Measurements from ENCODE around the gene AP3S2.
"Not testable (repeated sequence)": the region's sequence is repeated elsewhere in the genome, so short reads cannot be mapped to it uniquely, and the experiment has no call there.

The AP3S2 gene

DNA sequence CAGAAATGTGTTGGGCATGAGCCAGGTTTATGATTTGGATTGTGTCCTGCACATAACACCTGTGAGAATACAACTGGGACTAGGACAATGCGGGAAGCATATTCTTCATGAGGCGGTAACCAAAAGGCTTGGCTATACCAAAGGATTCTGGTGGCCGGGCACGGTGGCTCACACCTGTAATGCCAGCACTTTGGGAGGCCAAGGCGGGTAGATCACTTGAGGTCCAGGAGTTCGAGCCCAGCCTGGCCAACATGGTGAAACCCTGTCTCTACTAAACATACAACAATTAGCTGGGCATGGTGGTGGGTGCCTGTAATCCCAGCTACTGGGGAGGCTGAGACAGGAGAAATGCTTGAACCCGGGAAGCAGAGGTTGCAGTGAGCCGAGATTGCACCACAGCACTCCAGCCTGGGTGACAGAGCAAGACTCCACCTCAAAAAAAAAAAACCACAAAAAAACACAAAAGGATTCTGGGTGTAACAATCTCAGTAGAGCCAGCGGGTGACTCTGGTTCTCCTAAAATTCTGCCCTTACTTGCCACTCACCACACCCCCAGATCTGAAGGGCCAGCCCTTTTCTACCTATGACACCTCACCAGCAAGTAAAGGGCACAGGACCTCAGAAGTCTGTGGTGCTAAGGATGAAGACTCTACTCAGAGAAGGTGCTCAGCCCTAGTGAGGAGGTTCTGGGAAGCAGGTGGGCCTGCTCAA, 59.2 kb downstream of the AP3S2 start:
- not testable (repeated sequence) for DNase-seq (ENCODE audit: low read depth in 2 of 2)

GRCh38 chr15:89833966-89834365, 59.8 kb downstream of the AP3S2 start:
- DNase-seq (ENCODE audit: low read depth in 2 of 2): no peak

- DNase-seq (ENCODE audit: low read depth in 2 of 2): no peak
These were observed 63.2 kb downstream of the AP3S2 start for GRCh38 chr15:89830639-89831038.

GRCh38 chr15:89829616-89830440, 64.0 kb downstream of the AP3S2 start:
- no peak for DNase-seq (ENCODE audit: low read depth in 2 of 2)

- no peak for DNase-seq (ENCODE audit: low read depth in 2 of 2)
These were observed 64.6 kb downstream of the AP3S2 start for GRCh38 chr15:89829161-89829560.

DNA sequence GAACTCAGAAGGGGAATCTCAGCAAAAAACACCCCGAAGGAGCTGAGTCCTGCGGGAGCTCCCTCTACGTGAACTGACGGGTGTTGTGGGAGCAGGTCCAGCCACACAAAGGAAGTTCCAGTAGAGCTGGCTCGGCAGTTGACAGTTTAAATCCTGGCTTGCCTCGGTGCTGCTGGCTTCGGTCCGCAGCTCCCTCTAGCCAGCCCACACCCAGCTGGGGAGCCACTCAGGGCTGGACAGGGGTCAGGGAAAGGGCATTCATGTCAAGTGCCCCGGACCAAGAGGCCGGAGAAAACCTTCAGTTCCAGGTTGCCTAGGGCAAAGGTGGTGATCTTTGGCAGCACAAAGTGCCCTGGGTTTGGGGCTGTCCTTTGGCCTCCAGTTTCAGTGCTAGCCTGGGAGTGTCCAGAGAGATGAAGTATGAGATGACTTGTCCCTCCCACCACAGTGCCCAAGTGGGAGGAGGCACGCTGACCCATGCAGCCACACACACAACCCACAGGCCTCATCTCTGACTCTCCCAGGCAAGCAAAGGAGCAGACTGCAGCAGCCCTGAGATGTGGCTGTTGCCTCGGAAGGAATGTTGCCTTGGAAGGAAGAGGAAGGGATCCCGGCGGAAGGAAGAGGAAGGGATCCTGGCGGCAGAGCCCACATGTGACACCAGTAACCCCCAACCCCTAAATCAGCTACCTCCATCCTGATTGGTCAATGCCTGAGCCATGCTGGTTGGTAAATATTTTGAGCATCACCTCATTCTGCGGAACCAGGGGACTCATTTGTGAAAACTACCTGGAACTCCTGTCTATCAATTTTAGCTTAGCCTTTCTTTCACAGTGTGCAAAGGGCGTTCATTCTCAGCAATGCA, 65.3 kb downstream of the AP3S2 start:
- DNase-seq (ENCODE audit: low read depth in 2 of 2): no peak

- DNase-seq (ENCODE audit: low read depth in 2 of 2): no peak
These were observed 66.0 kb downstream of the AP3S2 start for GRCh38 chr15:89827829-89828228.

DNA sequence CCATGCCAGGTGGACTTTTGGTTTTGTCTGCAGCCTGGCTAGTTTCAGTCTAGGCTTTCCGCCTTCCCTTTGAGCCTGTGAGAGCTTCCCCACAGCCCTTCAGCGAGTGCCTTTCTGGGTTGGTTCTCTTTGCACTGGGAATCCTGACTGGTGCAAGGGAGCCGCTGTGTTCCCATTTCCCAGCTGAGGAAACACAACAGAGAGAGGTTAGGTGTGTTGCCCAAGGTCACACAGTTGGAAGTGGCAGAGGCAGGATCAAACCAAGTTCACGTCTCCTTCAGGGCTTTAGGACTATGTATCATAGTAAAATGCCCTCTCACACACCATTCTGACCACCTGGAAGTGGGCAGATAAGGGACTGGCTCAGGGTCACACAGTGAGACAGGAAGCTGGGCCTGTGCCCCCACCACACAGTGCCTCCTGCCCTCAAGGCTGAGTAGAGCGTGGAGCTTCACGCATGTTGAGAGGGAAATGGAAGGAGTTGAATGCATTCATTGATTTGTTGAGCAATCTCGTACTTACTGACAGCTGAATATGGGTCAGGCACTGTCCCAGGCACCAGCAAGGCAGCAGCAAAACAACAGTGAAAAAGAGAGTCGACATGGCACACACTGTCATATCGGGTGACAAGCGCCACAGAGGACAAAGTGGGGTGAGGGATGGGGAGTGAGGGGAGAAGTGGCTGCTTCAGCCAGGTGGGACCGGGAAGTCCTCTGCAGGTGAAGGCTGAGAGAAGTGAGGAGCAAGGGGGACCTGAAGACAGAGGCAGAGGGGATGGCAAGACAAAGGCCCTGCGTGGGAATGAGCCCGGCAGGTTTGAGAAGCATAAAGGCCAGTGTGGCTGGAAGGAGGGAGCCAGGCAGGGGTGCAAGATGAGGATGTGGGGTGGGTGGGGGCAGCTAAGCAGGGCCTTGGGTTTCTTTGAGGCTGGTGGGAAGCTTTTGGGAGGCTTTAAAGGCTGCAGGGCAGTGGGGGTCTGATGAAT, 66.8 kb downstream of the AP3S2 start:
- DNase-seq (ENCODE audit: low read depth in 2 of 2): no peak

DNA sequence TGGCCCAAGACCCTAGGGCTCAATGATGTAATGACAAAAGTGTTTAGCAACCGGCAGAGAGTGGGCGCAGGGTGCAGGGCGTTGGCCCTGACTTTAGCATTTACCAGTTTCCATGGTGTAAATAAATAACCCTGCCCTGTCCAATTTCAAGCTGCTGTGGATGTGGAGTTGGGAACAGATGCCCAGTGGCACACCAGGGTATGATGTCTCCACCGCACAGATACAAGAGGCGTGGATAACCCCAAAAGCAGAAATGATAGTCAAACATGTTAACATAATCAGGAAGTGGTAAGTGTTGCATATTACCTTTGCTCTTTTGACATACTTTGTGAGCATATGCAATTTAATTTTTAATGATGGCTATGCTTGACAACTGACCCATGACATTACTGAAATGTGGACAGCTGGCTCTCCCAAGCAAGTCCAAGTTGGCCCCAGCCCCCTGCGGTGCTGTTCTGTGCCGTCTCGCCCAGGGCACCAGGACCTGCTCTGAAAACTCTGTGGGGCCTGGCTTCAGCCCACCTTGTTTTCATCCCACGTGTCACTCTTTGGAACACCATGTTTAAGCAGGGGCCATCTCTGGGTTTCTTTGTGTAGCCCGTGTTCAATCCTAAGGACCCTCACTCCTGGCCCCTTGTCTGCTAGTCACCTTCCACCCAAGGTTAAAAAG, 68.4 kb downstream of the AP3S2 start:
- no peak for DNase-seq (ENCODE audit: low read depth in 2 of 2)

DNA sequence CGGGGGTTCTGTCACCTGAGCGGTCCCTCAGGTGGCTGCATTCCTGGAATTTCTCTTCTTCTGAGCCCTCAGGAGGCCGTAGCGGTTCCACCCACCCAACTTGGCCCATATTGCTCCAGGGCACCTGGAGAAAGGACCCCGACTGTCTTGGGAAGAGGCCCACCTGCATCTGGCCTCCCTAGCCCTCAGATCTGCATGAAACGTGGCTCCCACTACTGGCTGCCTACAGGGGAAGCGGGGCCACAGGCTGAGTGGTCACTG, 69.3 kb downstream of the AP3S2 start:
- DNase-seq (ENCODE audit: low read depth in 2 of 2): no peak

- no peak for DNase-seq (ENCODE audit: low read depth in 2 of 2)
These were observed 69.8 kb downstream of the AP3S2 start for GRCh38 chr15:89823836-89824606.

- DNase-seq (ENCODE audit: low read depth in 2 of 2): no peak
These were observed 70.7 kb downstream of the AP3S2 start for GRCh38 chr15:89822951-89823711.

DNA sequence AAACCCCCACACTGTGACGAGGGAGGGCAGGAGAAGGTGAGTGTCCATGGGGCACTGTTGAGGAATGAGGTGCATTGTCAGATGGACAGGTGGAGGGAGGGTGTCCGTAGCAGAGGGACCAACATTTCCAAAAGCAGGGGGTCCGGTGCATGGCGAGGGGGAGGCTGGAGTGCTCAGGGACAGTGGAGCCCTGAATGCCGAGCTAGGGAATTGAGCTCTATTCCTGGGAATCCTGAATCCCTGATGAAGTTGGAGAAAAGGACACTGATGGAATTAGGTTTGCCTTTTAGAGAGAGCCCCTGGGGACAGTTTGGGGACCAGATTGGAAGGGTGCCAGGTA, 71.2 kb downstream of the AP3S2 start:
- no peak for DNase-seq (ENCODE audit: low read depth in 2 of 2)

DNA sequence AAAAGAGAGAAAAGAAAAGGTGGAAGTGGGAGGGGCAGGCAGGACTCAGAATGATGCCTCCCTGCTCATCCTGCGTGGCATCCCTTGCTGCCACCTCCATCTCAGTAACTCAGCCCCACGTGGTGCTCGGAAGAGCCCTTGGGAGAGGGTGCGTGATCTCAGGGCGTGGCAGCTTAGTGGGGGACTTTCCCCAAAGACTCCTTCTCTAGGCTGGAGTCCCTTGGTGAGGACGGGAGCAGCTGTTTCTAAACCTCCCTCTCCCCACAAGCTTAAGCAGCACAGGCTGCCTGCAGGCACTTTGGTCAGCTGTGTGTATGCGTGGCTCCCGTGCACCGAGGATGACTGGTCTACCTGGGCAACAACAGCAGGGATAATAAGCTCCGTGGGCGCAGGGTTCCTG, 71.8 kb downstream of the AP3S2 start:
- DNase-seq (ENCODE audit: low read depth in 2 of 2): no peak

DNA sequence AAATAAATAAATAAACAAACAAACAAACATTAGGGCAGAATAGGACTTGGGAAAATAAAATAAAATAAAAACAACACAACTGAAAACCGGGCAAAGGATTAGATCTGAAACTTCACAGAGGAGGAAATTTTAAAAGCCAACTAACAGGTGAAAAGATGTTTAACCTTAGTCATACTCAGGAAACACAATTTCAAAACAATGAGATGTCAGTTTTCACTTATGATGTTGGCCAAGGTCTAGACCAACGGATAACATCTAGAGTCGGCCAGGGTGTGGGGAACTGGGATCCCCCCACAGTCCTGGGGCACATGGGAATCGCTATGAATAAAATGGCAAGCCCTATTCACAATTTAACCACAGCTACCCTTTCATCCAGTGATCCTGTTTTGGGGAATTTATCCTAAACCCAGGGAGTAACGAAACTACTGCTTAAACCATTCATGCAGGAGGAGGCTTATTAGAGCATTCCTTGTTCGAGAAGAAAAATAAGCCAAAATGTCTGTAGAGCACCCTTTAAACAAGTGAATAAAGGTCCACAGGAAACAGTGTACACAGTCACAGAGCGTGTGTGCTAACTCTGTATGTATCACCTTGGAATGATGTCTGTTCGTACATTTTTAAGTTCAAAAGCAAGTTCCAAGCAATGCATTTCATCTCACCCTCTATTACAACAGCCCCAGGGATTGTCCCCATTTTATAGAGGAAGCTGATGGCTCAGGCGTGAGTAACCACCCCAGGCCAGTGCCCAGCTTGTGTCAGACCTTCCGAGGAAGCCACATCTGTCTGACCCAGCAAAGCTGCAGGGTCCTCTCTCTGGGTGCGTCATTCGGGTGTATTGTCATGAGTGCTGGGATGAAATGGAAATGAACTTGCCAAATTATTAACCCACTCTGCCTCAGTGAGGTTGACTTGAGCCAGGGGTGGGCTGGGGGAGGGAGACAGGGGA, 72.9 kb downstream of the AP3S2 start:
- no peak for DNase-seq (ENCODE audit: low read depth in 2 of 2)

DNA sequence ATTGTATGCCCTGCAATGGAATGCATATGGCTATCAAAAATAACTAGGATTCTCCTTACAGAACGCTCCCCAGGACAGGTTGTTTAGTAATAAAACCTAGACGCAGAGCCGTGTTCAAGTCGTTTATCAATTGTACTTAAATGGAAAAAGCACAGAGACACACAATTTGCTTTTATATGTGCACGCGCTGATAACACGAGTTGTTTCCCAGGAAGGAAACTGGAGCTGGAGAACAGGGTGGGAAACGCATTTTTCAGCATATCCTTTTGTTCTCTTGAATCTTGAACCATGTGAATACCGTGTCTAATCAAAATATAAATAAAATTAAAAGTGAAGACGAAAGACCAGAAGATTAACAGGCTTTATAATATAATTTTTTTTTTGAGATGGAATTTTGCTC, 75.5 kb downstream of the AP3S2 start:
- no peak for DNase-seq (ENCODE audit: low read depth in 2 of 2)

GRCh38 chr15:89817701-89818280, 76.0 kb downstream of the AP3S2 start:
- DNase-seq (ENCODE audit: low read depth in 2 of 2): no peak

- DNase-seq (ENCODE audit: low read depth in 2 of 2): no peak
These were observed 78.0 kb downstream of the AP3S2 start for GRCh38 chr15:89815769-89816168.

Measured in stimulated activated CD4-positive, alpha-beta T cell treated with anti-CD3 and anti-CD28 coated beads, Interleukin-1b, Interleukin-23, amount 100 ng/mL, for 1 hour (primary cell).